ENCODE results near the gene INHBA. TPM values are rescaled to one million over a fixed set of nuclear protein-coding genes. Genes with fewer than 3 reads are reported as not detected.

Gene INHBA
- total RNA-seq, 1 experiment from 2014 or later = 1.0 TPM

DNA sequence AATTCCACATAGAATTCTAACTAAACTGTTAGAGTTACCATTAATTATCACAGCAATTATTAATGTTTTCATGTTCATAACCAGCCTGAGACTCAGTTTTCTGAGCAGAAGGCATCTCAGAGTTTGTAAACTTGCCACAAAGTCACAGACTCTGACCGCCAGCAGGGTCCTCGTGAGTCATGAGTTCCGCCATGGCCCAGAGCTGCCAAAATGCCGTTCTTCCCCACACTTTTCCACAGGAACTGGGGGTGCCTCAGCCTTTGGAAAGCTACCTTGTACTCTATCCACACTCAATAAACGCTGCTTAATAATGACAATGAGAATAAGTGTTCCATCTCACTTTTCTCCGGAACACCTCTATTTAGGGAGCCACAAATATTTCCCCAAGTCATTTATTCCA, 22.1 kb upstream of the INHBA start (continued):
- TF ChIP-seq, protein P1, sequence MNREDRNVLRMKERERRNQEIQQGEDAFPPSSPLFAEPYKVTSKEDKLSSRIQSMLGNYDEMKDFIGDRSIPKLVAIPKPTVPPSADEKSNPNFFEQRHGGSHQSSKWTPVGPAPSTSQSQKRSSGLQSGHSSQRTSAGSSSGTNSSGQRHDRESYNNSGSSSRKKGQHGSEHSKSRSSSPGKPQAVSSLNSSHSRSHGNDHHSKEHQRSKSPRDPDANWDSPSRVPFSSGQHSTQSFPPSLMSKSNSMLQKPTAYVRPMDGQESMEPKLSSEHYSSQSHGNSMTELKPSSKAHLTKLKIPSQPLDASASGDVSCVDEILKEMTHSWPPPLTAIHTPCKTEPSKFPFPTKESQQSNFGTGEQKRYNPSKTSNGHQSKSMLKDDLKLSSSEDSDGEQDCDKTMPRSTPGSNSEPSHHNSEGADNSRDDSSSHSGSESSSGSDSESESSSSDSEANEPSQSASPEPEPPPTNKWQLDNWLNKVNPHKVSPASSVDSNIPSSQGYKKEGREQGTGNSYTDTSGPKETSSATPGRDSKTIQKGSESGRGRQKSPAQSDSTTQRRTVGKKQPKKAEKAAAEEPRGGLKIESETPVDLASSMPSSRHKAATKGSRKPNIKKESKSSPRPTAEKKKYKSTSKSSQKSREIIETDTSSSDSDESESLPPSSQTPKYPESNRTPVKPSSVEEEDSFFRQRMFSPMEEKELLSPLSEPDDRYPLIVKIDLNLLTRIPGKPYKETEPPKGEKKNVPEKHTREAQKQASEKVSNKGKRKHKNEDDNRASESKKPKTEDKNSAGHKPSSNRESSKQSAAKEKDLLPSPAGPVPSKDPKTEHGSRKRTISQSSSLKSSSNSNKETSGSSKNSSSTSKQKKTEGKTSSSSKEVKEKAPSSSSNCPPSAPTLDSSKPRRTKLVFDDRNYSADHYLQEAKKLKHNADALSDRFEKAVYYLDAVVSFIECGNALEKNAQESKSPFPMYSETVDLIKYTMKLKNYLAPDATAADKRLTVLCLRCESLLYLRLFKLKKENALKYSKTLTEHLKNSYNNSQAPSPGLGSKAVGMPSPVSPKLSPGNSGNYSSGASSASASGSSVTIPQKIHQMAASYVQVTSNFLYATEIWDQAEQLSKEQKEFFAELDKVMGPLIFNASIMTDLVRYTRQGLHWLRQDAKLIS (CRISPR knock-in tag; IDR thresholded peaks at IDR 0.05; ENCODE audit: borderline replicate concordance) = no peak
- no peak for TF ChIP-seq ZNF317 (CRISPR knock-in tag; IDR thresholded peaks at IDR 0.05; ENCODE audit: borderline replicate concordance, low read depth)

DNA sequence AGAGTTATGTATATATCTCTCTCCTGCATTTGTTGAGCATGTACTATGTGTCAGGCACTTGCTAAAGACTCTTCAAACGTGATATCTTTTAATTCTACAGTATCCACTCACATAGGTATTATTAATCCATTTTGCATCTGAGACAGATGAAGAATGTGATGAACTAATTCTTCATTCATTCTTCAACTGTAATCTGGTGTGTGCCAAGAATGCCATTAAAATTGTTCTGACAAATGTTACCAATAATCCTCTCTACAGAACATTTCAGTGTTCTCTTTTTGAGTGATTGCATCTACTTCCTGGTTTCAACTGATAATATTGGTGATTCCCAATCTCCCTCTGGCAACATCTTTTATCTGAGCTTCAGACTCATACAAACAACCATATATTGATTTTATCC, 18.0 kb upstream of the INHBA start:
- H3K4me1 Mint-ChIP-seq = peaks cover 20% of the 10 kb centered on the region
- ChIA-PET CTCF (interaction anchor here (2.8 kb wide), 1 partner anchor 9 kb away, joined by 11 read pairs; no protein-coding TSS in a partner anchor), POLR2A (no interaction called here)
- H3K36me3 Mint-ChIP-seq = no peaks in the 10 kb centered on the region
- DNase-seq (ENCODE audit: low spot score) = no peak
- H3K4me3 Mint-ChIP-seq = no peak overlapping the region
- no peaks in the 10 kb centered on the region for H3K9me3 Mint-ChIP-seq
- ATAC-seq = no peak
- H3K27me3 Mint-ChIP-seq (ENCODE audit: low read depth) = no peaks in the 10 kb centered on the region
- no peak overlapping the region for H3K27ac Mint-ChIP-seq
- TF ChIP-seq, protein P2, sequence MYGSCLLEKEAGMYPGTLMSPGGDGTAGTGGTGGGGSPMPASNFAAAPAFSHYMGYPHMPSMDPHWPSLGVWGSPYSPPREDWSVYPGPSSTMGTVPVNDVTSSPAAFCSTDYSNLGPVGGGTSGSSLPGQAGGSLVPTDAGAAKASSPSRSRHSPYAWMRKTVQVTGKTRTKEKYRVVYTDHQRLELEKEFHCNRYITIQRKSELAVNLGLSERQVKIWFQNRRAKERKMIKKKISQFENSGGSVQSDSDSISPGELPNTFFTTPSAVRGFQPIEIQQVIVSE (CRISPR knock-in tag; IDR thresholded peaks at IDR 0.05; ENCODE audit: borderline replicate concordance) = no peak
- no peak for TF ChIP-seq ERG (CRISPR knock-in tag; IDR thresholded peaks at IDR 0.05)
- no peak for TF ChIP-seq GTF2I (CRISPR knock-in tag; conservative IDR thresholded peaks at IDR 0.05)
- no peak for TF ChIP-seq PRRX2 (CRISPR knock-in tag; IDR thresholded peaks at IDR 0.05)
- TF ChIP-seq IRF2 (CRISPR knock-in tag; IDR thresholded peaks at IDR 0.05; ENCODE audit: borderline replicate concordance, low read depth) = no peak
- TF ChIP-seq TCF7 (CRISPR knock-in tag; IDR thresholded peaks at IDR 0.05; ENCODE audit: low read depth) = no peak
- TF ChIP-seq, protein P3, sequence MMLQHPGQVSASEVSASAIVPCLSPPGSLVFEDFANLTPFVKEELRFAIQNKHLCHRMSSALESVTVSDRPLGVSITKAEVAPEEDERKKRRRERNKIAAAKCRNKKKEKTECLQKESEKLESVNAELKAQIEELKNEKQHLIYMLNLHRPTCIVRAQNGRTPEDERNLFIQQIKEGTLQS (CRISPR knock-in tag; conservative IDR thresholded peaks at IDR 0.05) = no peak
- TF ChIP-seq, protein P4, sequence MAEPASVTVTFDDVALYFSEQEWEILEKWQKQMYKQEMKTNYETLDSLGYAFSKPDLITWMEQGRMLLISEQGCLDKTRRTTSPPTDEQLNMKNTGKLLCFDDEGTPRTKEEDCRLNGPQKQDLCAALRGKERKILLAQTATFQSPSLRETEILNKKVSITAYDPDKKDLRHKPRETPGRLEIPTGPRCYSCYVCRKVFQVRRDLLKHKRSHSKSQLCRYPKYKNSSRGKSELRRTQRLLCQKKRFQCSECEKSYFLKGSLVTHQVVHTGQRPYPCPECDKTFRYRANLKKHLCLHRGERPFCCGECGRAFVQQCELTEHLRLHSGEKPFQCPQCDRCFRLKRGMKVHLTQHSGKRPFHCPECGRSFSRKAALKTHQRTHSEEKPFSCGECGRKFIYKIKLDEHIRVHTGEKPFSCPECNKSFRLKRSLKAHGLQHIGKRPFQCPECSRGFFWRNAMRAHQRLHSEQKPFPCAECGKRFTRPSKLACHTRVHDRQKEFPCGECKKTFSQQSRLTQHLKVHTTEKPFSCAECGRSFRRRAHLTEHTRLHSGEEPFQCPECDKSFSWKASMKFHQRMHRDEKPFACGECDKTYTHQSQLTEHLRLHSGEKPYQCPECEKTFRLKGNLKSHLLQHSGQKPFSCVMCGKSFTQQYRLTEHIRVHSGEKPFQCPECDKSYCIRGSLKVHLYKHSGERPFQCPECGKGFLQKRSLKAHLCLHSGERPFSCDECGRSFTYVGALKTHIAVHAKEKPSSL (CRISPR knock-in tag; conservative IDR thresholded peaks at IDR 0.05) = no peak
- TF ChIP-seq, protein P5, sequence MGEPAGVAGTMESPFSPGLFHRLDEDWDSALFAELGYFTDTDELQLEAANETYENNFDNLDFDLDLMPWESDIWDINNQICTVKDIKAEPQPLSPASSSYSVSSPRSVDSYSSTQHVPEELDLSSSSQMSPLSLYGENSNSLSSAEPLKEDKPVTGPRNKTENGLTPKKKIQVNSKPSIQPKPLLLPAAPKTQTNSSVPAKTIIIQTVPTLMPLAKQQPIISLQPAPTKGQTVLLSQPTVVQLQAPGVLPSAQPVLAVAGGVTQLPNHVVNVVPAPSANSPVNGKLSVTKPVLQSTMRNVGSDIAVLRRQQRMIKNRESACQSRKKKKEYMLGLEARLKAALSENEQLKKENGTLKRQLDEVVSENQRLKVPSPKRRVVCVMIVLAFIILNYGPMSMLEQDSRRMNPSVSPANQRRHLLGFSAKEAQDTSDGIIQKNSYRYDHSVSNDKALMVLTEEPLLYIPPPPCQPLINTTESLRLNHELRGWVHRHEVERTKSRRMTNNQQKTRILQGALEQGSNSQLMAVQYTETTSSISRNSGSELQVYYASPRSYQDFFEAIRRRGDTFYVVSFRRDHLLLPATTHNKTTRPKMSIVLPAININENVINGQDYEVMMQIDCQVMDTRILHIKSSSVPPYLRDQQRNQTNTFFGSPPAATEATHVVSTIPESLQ (CRISPR knock-in tag; IDR thresholded peaks at IDR 0.05) = no peak
- no peak for TF ChIP-seq ATF1 (CRISPR knock-in tag; IDR thresholded peaks at IDR 0.05)
- TF ChIP-seq JAZF1 (CRISPR knock-in tag; IDR thresholded peaks at IDR 0.05) = no peak
- TF ChIP-seq ZNF232 (CRISPR knock-in tag; IDR thresholded peaks at IDR 0.05) = no peak
- TF ChIP-seq OVOL2 (CRISPR knock-in tag; IDR thresholded peaks at IDR 0.05; ENCODE audit: borderline replicate concordance) = no peak
- TF ChIP-seq, protein P6, sequence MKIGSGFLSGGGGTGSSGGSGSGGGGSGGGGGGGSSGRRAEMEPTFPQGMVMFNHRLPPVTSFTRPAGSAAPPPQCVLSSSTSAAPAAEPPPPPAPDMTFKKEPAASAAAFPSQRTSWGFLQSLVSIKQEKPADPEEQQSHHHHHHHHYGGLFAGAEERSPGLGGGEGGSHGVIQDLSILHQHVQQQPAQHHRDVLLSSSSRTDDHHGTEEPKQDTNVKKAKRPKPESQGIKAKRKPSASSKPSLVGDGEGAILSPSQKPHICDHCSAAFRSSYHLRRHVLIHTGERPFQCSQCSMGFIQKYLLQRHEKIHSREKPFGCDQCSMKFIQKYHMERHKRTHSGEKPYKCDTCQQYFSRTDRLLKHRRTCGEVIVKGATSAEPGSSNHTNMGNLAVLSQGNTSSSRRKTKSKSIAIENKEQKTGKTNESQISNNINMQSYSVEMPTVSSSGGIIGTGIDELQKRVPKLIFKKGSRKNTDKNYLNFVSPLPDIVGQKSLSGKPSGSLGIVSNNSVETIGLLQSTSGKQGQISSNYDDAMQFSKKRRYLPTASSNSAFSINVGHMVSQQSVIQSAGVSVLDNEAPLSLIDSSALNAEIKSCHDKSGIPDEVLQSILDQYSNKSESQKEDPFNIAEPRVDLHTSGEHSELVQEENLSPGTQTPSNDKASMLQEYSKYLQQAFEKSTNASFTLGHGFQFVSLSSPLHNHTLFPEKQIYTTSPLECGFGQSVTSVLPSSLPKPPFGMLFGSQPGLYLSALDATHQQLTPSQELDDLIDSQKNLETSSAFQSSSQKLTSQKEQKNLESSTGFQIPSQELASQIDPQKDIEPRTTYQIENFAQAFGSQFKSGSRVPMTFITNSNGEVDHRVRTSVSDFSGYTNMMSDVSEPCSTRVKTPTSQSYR (CRISPR knock-in tag; IDR thresholded peaks at IDR 0.05) = no peak
- no peak for TF ChIP-seq AR (CRISPR knock-in tag; IDR thresholded peaks at IDR 0.05)
- no peak for TF ChIP-seq ZNF396 (CRISPR knock-in tag; IDR thresholded peaks at IDR 0.05; ENCODE audit: borderline replicate concordance)
- no peak for TF ChIP-seq MAX (CRISPR knock-in tag; IDR thresholded peaks at IDR 0.05)
- TF ChIP-seq TEAD4 (CRISPR knock-in tag; IDR thresholded peaks at IDR 0.05) = no peak

Data from WTC11 (cell line).